Limb (tissue), 2 donors: ENCODE data around the gene SLC5A10.
"Not testable (repeated sequence)": the region's sequence is repeated elsewhere in the genome, so short reads cannot be mapped to it uniquely, and the experiment has no call there.

Experiments used
- DNase-seq, 2 donors: peaks; one replicate each; pipeline ENCODE4 v3.0.0-alpha.2; 2016; ENCODE audit errors: extremely low spot score in 2 of 2

SLC5A10 gene

DNA sequence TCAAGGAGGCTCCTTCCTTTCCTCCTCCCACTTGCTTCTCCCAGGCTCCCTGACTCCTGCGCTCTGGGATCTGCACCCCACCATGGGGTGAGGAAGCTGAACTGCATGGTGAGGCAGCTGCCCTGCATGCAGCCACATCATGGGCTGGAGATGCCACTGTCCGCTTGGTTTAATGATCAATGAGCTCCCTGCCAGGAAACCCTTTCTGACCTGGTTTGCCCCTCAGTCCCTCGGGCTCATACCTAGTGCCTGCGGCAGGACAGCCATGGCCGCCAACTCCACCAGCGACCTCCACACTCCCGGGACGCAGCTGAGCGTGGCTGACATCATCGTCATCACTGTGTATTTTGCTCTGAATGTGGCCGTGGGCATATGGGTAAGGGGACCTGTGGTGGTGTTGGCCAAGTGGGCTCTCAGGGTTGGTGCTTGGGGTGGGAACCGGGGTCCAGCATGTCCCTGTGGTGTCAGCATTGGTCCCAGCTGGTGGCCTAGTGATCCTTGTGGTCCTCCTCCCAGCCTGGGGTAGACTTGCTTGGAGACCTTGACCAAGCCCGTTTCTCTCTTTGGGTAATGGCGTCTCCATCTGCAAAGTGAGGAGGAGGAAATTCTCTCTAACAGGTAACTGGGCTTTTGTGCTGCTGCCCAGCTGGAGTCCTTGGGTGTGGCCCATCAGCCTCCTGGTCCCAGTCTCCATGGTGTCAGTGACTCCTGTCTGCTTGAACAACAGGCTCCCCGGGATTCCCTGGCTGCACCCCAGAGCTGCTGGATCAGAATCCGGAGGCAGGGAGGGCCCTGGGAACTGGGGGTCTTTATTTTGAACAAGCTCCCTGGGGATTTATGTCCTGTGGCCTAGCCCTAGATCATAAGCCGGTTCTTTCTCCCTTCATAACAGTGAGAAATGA is at the start of gene SLC5A10:
TSS of gene SLC5A10 (plus strand) at position 225 of the 902 bp plus-strand sequence. CDS start at position 266, 41 bp downstream.
- DNase-seq, result no peak

- DNase-seq, result no peak
Measured at GRCh38 chr17:18904482-18904881, 47.5 kb upstream of the SLC5A10 start.

GRCh38 chr17:18905226-18905625 is 46.7 kb upstream of the SLC5A10 start:
- DNase-seq, result no peak

DNA sequence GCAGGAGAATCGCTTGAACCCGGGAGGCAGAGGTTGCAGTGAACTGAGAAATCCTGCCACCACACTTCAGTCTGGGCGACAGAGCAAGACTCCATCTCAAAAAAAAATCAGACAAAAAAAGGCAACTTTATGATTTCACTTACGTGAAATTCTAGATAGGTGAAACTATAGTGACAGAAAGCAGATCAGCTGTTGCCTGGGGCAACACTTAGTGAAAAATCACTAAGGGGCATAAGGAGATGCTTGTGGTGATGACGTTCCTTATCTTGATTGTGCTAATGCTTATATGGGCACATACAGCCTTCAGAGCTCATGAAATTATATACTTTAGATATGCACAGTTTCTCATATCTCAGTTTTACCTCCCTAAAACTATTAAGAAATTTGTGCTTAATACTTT is 41.6 kb upstream of the SLC5A10 start:
- no peak for DNase-seq

DNA sequence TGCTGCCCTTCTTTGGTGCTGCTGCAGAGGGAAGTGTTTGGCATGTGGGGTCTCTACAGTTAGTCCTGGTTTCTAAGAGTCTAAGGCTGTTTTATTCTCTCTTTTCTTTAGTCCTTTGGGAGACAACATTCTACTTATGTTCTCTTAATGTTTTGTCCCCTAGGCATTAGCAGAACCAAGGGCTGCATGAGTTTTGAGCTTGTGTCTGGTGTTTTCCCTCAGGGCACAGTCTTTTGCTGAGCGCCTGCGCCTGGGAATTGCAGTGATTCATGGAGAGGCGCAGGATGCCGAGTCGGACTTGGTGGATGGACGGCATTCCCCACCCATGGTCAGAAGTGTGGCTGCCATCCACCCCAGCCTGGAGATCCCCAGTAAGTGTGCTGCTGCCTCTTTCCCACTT is 41.1 kb upstream of the SLC5A10 start:
- no peak for DNase-seq

- no peak for DNase-seq
Measured at GRCh38 chr17:18916816-18917500, 35.0 kb upstream of the SLC5A10 start.

GRCh38 chr17:18917506-18918032 is 34.4 kb upstream of the SLC5A10 start:
- DNase-seq, result no peak

DNA sequence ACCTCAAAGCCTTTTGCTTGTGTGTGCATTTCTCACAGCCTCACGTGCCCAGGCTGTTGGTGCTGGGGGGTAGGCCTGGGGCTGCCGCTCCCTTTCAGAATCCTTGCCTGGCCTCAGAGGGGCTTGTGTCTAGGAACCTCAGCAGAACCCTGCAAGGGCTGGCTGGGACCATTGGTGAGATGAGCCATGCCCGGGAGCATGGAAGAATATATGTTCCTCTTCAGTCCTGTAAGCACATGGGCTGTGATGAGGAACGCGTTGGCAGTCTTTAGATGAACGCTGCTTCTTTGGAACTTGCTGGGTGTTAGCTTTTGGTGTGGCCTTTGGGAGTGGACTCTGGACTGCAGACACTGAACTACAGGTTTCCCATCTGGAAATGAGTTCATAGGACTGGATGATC is 32.0 kb upstream of the SLC5A10 start:
- no peak for DNase-seq

- no peak for DNase-seq
Measured at GRCh38 chr17:18920911-18921441, 31.0 kb upstream of the SLC5A10 start.

DNA sequence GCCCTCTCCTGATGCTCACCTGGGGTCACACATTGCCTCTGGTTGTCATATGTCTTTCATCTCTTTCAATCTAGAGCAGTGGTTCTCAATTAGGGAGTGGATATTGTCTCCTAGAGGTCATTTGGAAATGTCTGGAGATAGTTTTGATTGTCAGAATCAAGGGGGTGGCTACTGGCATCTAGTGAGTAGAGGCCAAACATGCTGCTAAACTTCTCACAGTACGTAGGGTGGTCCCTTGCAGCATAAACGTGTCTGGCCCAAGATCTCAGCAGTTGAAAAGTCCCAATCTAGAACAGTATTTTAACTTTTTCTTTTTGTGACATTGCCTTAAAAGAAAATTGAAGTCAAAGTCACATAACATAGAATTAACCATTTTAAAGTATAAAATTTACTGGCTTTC is 30.5 kb upstream of the SLC5A10 start:
- DNase-seq, result no peak

- no peak for DNase-seq
Measured at GRCh38 chr17:18921912-18922451, 30.0 kb upstream of the SLC5A10 start.

DNA sequence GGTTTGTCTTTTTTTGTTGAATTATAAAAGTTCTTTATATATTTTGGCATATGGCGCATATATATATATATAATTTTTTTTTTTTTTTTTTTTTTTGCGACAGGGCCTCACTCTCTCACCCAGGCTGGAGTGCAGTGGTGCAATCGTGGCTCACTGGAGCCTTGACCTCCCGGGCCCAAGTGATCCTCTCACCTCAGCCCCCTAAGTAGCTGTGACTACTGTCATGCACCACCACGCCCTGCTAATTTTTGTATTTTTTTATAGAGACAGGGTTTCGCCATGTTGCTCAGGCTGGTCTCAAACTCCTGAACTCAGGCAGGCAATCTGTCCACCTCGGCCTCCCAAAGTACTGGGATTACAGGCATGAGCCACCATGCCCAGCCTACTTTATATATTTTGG is 29.4 kb upstream of the SLC5A10 start:
- DNase-seq, result not testable (repeated sequence)

DNA sequence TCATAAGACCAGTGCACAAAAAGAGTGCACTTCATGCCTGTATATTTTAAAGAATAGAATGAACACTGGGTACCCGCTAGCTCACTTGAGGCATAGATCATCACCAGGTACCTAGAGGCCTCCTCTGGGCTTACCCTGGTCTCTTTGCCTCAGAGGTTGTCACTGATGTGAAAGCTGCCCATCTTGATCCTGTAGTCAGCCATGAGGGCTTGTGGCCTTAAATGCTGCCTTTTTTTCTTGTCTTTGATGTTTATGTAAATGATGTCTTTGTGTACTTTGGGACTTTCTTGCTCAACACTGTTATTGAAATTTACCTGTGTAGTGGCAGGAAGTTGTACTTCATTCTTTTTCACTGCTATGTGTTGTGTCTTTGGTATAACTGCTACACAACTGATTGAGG is 26.8 kb upstream of the SLC5A10 start:
- no peak for DNase-seq

GRCh38 chr17:18928628-18929125 is 23.3 kb upstream of the SLC5A10 start:
- DNase-seq, result no peak

DNA sequence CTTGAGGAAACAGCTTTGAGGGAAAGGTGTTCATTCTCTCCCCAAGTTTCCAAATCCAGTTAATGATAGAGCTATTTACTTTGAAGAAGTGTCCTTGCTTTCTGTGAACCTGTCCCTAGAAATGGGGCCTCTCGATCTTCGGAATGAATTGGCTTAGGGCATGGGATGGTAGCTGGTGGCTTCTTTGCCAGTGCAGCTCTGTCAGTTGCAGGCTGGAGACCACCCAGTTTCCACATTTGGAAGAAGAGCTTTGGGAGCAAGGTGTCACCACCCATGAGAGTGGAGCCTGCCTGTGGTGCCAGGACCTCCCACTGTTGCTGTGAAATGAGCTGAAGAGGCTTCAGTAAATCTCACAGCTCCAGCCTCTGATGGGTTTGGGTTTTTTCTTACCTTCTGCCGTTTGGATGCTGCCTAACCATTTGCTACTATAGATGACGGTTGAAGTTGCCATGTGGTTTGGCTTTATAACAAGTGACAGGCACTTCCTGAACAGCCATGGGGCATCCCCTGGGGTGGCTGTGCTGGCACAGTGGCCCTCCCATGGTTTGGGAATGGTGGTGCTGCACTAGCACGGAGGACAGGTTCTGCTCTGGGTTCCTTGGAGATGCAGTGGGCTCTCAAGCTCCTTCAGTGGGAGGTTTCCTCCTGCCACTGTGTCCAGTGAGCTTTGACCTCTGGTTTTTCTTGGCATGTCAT is 19.5 kb upstream of the SLC5A10 start:
- no peak for DNase-seq

- no peak for DNase-seq
Measured at GRCh38 chr17:18933102-18934058, 18.6 kb upstream of the SLC5A10 start.

- no peak for DNase-seq
Measured at GRCh38 chr17:18937981-18938691, 13.8 kb upstream of the SLC5A10 start.

DNA sequence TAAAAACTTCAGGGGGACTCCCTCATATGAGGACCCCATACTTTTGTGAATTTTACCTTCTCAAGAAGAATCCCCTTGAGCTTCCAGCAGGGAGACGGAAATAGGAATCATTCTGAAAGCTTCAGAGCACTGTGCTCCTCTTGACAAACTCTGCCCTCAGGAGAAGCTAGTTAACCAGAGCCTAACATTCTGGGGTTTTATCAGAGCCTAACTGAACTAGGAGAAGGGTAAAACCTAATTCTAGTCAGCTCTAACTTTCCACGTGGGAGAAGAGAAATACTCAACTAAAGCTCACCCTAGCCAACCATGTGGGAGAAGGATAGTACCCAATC is 13.3 kb upstream of the SLC5A10 start:
- no peak for DNase-seq

DNA sequence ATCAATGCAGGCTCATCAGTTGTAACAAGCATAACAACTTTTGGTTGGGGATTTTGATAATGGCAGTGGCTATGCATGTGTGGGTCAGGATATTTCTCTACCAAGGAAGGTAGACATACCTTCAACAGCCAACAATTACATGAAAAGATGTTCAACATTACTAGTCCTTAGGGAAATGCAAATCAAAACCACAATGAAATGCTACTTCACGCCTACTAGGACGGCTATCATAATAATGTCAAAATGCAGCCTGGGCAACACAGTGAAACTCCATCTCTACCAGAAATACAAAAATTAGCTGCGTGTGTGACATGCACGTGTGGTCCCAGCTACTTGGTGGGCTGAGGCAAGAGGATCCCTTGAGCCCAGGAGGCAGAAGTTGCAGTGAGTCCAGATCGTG is 7.3 kb upstream of the SLC5A10 start:
- no peak for DNase-seq

DNA sequence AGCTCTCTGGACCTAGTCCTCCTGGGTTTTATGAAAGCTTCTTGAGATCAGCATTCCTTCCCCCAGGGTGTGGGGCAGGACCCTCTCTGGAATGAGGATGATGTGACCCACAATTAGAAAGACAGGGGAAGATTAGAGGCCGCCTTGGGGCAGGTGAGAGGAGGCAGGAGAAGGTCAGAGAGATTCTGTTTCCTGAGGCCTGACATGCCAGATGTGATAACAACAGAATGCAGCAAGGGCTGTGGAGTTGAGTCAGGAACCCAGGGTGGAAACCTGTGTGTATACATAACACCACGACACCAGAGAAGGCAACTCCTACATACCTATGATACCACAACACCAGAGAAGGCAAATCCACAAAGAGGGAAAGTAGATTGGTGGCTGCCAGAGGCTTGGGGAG is 5.4 kb upstream of the SLC5A10 start:
- DNase-seq, result no peak
